ENCODE measurements around the gene TMOD1. TPM values are rescaled to one million over a fixed set of nuclear protein-coding genes. Genes with fewer than 3 reads are reported as not detected.

TMOD1 gene
- total and polyA plus RNA-seq, 2 donors (not counting 1 experiment from before 2014, with no cell fraction given), result 0.98 to 4.0 TPM

GRCh38 chr9:97570899-97571298 is 69.4 kb downstream of the TMOD1 start:
- H3K36me3 ChIP-seq (ENCODE audit: control insufficient read depth, insufficient read depth, low read length), result no peaks in the 10 kb centered on the region
- no peak overlapping the region for H3K9ac ChIP-seq (ENCODE audit: insufficient read depth, low read length)
- no peaks in the 10 kb centered on the region for H3K79me2 ChIP-seq (ENCODE audit: control insufficient read depth, insufficient read depth, low read length)
- H4K20me1 ChIP-seq (ENCODE audit: control insufficient read depth, extremely low read depth, insufficient read depth, low read length), result no peaks in the 10 kb centered on the region
- H3K27ac ChIP-seq (ENCODE audit: insufficient read depth, low read length), result no peak overlapping the region
- no peaks in the 10 kb centered on the region for H3K9me3 ChIP-seq (ENCODE audit: control insufficient read depth, insufficient read depth, low read depth, low read length)
- no peak overlapping the region for H3K4me3 ChIP-seq (replicated peaks in 1 of 4; ENCODE audit: control extremely low read depth in 1 of 4, insufficient read depth in 1 of 4, low read depth in 3 of 4, low read length in 4 of 4)
- H3K4me1 ChIP-seq (ENCODE audit: control insufficient read depth, extremely low read depth, insufficient read depth, low read length), result no peaks in the 10 kb centered on the region
- H3K27me3 ChIP-seq (ENCODE audit: control insufficient read depth, insufficient read depth, low read length), result no peaks in the 10 kb centered on the region
- H3K4me2 ChIP-seq (ENCODE audit: extremely low read depth, insufficient read depth, low read length), result no peak overlapping the region
- no peak for DNase-seq (ENCODE audit: low read depth in 2 of 2)
- TF ChIP-seq EZH2 (IDR thresholded peaks at IDR 0.05; ENCODE audit: low read length, missing control alignments), result no peak
- TF ChIP-seq, protein P1, sequence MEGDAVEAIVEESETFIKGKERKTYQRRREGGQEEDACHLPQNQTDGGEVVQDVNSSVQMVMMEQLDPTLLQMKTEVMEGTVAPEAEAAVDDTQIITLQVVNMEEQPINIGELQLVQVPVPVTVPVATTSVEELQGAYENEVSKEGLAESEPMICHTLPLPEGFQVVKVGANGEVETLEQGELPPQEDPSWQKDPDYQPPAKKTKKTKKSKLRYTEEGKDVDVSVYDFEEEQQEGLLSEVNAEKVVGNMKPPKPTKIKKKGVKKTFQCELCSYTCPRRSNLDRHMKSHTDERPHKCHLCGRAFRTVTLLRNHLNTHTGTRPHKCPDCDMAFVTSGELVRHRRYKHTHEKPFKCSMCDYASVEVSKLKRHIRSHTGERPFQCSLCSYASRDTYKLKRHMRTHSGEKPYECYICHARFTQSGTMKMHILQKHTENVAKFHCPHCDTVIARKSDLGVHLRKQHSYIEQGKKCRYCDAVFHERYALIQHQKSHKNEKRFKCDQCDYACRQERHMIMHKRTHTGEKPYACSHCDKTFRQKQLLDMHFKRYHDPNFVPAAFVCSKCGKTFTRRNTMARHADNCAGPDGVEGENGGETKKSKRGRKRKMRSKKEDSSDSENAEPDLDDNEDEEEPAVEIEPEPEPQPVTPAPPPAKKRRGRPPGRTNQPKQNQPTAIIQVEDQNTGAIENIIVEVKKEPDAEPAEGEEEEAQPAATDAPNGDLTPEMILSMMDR (conservative IDR thresholded peaks at IDR 0.05 in 1 of 2, IDR thresholded peaks at IDR 0.05 in 1 of 2; ENCODE audit: low read depth in 1 of 2, low read length in 2 of 2), result no peak
- no peak overlapping the region for H2AFZ ChIP-seq (ENCODE audit: low read length)

- H3K4me1 ChIP-seq (ENCODE audit: control insufficient read depth, extremely low read depth, insufficient read depth, low read length), result no peaks in the 10 kb centered on the region
- H3K4me2 ChIP-seq (ENCODE audit: extremely low read depth, insufficient read depth, low read length), result no peak overlapping the region
- no peaks in the 10 kb centered on the region for H3K36me3 ChIP-seq (ENCODE audit: control insufficient read depth, insufficient read depth, low read length)
- H3K79me2 ChIP-seq (ENCODE audit: control insufficient read depth, insufficient read depth, low read length), result no peaks in the 10 kb centered on the region
- H2AFZ ChIP-seq (ENCODE audit: low read length), result no peak overlapping the region
- no peak for TF ChIP-seq EZH2 (IDR thresholded peaks at IDR 0.05; ENCODE audit: low read length, missing control alignments)
- TF ChIP-seq, protein P1 (conservative IDR thresholded peaks at IDR 0.05 in 1 of 2, IDR thresholded peaks at IDR 0.05 in 1 of 2; ENCODE audit: low read depth in 1 of 2, low read length in 2 of 2), result no peak
- DNase-seq (ENCODE audit: low read depth in 2 of 2), result no peak
- no peaks in the 10 kb centered on the region for H4K20me1 ChIP-seq (ENCODE audit: control insufficient read depth, extremely low read depth, insufficient read depth, low read length)
- H3K9ac ChIP-seq (ENCODE audit: insufficient read depth, low read length), result no peak overlapping the region
- no peak overlapping the region for H3K27ac ChIP-seq (ENCODE audit: insufficient read depth, low read length)
- no peak overlapping the region for H3K4me3 ChIP-seq (replicated peaks in 1 of 4; ENCODE audit: control extremely low read depth in 1 of 4, insufficient read depth in 1 of 4, low read depth in 3 of 4, low read length in 4 of 4)
- no peaks in the 10 kb centered on the region for H3K27me3 ChIP-seq (ENCODE audit: control insufficient read depth, insufficient read depth, low read length)
- no peaks in the 10 kb centered on the region for H3K9me3 ChIP-seq (ENCODE audit: control insufficient read depth, insufficient read depth, low read depth, low read length)
Measured at GRCh38 chr9:97571664-97572063, 70.2 kb downstream of the TMOD1 start.

DNA sequence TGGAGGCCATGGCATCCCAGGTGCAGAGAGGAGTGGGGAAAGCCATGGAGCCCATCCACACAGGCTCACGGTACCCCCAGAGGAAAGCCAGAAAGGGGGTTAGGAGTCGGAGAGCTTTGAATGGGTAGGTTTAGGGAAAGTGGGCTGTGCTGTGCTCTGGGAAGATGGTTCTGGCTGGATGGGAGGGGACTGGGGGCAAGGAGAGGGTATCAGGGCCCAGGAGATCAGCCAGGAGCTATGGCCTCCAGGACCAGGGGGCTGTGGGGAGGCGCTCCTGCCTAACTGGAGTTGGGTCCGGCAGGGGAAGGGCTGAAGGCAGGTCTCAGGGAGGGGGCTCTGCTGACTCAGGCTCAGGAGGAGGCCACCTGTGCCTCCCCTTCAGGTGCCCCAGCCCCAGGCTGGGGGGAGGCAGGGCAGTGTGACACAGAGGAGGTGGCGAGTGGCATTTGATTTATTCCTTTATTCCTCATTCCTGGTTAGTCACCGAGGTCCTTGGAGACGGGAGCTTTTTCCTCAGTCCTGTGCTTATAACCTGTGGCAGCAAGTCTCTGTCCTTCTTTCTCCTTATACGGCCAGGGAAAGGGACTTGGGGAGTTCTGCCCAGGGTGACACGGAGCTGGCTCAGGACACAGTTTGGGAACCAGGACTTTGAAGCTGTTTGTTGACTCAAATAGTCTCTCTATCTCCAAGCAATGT is 70.9 kb downstream of the TMOD1 start:
- Histone ChIP-seq H3K27ac (ENCODE audit: insufficient read depth, low read length) (no peak overlapping the region), H3K9me3 (ENCODE audit: control insufficient read depth, insufficient read depth, low read depth, low read length) (no peaks in the 10 kb centered on the region), H4K20me1 (ENCODE audit: control insufficient read depth, extremely low read depth, insufficient read depth, low read length) (no peaks in the 10 kb centered on the region), H3K9ac (ENCODE audit: insufficient read depth, low read length) (no peak overlapping the region), H2AFZ (ENCODE audit: low read length) (no peak overlapping the region), H3K36me3 (ENCODE audit: control insufficient read depth, insufficient read depth, low read length) (no peaks in the 10 kb centered on the region), H3K79me2 (ENCODE audit: control insufficient read depth, insufficient read depth, low read length) (no peaks in the 10 kb centered on the region), H3K4me3 (replicated peaks in 1 of 4; ENCODE audit: control extremely low read depth in 1 of 4, insufficient read depth in 1 of 4, low read depth in 3 of 4, low read length in 4 of 4) (no peak overlapping the region), H3K4me1 (ENCODE audit: control insufficient read depth, extremely low read depth, insufficient read depth, low read length) (no peaks in the 10 kb centered on the region), H3K27me3 (ENCODE audit: control insufficient read depth, insufficient read depth, low read length) (no peaks in the 10 kb centered on the region), H3K4me2 (ENCODE audit: extremely low read depth, insufficient read depth, low read length) (no peak overlapping the region)
- no peak for DNase-seq (ENCODE audit: low read depth in 2 of 2)
- no peak for TF ChIP-seq EZH2 (IDR thresholded peaks at IDR 0.05; ENCODE audit: low read length, missing control alignments)
- TF ChIP-seq, protein P1 (conservative IDR thresholded peaks at IDR 0.05 in 1 of 2, IDR thresholded peaks at IDR 0.05 in 1 of 2; ENCODE audit: low read depth in 1 of 2, low read length in 2 of 2), result no peak

Measured in fibroblast of lung (primary cell).